Hematopoietic multipotent progenitor cell treated with erythropoietin and hydrocortisone succinate and interleukin-3 and kit ligand, for 17 days (in vitro differentiated cells): Measurements from ENCODE around the gene DLX4.

Experiments
- DNase-seq: peaks from one replicate; pipeline ENCODE4 v3.0.0-alpha.2; 2015; ENCODE audit warnings: low spot score

Gene DLX4

DNA sequence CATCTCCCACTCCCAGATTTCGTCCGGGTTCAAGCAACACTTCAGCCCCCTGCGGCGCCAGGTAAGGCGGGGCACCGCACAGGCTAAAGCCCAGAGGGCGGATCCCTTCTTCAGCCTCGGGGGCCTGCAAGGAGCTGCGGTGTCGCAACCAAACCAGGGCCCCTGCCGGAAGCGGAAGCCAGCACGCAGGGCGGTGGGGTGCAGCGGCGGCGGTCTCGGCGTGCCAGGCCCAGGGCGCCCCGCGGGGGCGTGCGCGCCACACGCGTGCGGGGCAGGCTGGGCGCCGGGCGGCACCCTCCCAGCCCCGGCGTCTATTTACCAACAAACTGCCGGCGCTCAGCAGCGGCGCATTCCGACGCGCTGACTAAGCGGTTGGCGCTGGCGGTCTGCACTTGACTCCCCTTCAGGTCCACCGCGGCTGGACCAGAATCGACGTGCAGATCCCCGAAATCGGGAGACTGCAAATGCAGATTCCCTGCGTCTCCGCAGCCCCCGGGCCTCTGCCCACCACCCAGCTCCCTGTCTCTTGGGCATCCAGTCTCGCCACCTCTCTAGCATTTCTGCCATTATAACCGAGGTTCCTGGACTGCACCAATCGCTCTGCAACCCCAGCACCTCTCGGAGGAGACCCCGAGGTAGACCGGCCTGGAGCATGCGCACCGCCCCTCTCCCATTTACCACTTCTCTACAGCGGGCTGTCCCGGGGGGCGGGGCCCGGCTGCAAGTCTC lies 421 bp upstream of the DLX4 start:
- no peak for DNase-seq

GRCh38 chr17:49969795-49970389 lies 902 bp downstream of the DLX4 start:
- DNase-seq: no peak

- DNase-seq: no peak
These were observed 1.5 kb downstream of the DLX4 start for GRCh38 chr17:49970498-49970897.

- DNase-seq: no peak
These were observed 2.3 kb downstream of the DLX4 start for GRCh38 chr17:49971199-49971847.

- no peak for DNase-seq
These were observed 3.0 kb downstream of the DLX4 start for GRCh38 chr17:49971848-49972485.

DNA sequence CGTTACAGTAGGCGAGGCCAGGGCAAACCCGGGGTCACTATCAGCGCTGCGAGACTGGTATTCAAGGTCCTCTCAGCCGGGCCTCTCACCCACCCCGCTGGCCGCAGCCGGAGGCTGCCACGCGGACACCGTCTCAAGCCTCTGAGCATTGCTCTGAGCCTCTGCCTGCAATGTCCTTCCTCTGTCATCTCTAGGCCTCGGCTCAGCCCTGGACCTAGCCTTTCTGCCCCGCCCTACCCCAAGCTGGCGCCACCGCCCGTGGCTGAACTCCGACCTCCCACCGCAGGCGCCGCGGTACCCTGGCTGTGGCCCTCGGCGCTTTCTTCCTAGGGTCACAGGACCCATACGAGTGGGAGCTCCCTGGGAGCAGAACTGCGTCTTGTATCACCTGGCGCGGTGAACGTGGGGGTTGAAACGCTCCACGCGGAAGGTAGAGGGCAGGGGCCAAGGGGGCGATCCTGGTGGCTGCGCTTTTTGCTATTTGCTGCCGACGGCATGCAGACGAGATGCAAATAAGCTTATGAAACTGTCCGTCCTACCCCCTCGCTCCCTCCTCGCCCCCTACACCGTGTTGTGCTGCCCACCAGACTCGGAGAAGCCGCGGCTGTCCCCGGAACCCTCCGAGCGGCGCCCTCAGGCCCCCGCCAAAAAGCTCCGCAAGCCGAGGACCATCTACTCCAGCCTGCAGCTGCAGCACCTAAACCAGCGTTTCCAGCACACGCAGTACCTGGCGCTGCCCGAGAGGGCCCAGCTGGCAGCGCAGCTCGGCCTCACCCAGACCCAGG lies 3.7 kb downstream of the DLX4 start:
- DNase-seq: no peak

- DNase-seq: no peak
These were observed 4.3 kb downstream of the DLX4 start for GRCh38 chr17:49973271-49973615.

DNA sequence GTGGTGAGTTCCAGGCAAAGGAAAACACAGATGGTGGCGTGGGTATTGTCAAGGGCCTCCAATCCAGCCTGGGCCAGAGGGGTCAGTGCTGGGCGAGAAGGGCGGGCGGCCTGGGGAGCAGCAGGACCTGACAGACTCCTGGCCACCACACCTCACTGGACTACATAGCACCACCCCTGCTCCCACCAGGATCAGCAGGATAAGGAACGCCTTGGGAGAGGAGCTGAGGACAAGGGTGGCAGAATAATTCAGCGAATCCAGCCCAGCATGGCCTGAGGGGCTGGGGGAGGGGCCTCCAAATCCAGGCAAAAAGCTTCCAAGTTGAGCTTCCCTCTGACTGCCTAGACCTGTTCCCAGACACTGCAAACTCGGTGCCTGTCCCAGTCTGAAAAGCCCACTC lies 6.5 kb downstream of the DLX4 start:
- DNase-seq: no peak

- no peak for DNase-seq
These were observed 7.3 kb downstream of the DLX4 start for GRCh38 chr17:49976163-49976827.

GRCh38 chr17:49976828-49977202 lies 7.8 kb downstream of the DLX4 start:
- DNase-seq: no peak

- DNase-seq: no peak
These were observed 8.7 kb downstream of the DLX4 start for GRCh38 chr17:49977463-49978389.

DNA sequence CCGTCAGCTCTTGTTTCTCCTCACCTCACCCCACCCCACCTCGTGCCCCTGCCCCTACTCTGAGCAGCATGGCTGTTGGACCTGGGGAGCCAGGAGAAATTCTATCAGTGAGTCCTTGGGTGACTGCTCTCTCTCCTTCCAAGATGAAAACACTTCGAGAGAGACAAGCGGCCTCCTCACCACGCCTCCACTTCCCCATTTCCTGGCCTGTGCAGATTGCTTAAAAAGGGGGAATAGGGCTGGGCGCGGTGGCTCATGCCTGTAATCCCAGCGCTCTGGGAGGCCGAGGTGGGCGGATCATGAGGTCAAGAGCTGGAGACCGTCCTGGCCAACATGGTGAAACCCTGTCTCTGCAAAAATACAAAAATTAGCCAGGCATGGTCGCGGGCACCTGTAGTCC lies 9.5 kb downstream of the DLX4 start:
- DNase-seq: no peak

- DNase-seq: no peak
These were observed 10.9 kb downstream of the DLX4 start for GRCh38 chr17:49979748-49980479.

DNA sequence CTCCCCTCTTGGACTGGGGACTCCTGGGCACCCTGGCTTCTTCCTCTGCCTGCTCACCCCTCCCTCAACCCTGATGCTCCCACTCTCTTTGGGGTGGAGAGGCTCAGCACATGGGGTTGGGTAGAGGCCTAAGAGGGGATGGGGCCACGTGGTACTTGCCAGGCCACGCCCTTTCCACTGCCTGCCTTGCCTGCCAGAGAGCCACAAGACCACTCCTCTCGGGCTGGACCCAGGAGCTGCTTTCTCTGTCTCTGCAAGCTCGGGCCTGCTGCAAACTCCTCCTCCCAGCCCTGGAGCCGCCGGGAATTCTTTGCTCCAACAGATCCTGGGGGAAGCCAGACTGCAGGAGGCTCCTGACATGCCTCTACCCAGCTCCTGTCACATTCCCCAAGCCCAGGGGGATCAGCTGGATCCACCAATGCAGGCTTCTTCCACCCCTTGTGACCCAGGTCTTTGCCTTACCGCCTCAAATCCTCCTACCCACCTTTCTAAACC lies 11.8 kb downstream of the DLX4 start:
- no peak for DNase-seq

GRCh38 chr17:49984283-49984682 lies 15.3 kb downstream of the DLX4 start:
- no peak for DNase-seq

DNA sequence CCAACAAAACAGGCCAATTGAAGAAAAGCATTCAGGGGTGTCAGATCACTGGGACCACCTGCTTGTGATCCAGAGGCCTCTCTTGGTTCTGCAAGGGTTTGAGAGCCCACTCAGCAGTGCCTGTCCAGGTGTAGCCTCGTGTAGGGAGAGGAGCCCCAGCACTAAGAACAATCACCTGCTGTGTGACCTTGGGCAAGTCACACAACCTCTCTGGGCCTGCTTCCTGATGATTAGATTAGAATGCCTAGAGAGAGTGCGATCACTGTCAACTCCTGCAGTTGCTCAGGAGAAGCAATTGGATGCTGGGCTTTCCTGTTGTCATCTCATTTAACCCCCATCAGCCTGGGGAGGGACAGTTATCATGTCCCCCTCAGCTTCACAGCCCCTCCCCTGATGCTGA lies 15.8 kb downstream of the DLX4 start:
- DNase-seq: no peak

DNA sequence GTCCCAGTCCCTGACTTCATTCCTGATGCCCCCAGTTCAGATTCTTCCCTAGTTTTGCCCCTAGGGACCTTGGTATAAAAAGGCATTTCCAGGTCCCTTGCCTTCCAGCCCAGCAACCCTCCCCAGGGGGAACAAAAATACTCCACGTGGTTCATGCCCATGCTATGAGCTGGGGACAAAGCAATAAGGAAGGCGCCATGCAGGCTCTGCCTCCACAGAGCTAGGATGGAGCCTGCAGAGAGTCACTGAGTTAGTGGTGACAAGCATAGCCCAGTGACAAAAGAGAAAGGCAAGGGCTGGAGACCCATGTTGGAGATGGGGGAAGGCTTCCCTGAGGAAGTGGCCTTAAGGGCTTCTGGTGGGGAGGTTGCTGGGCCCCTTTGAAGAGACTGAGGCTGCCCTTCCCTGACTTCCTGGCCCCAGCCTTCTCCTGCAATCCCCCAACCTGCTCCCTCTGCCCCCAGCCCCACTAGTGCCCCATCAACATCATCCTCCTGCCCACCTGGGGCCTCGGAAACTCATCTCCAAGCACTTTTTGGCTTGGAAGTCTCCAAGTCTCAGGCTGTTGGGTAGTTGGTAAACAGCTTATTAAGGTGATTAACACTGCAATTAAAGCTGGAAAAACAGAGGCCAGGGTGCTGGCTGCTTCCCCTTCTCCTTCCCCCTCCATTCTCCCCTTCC lies 16.5 kb downstream of the DLX4 start:
- no peak for DNase-seq

GRCh38 chr17:49986396-49987289 lies 17.7 kb downstream of the DLX4 start:
- no peak for DNase-seq
